Osteoblast (primary cell): Measurements from ENCODE around the gene APPBP2. TPM values are rescaled to one million over a fixed set of nuclear protein-coding genes. Genes with fewer than 3 reads are reported as not detected.

Source experiments
- DNase-seq: peaks from one replicate; pipeline ENCODE4 v3.0.0; 2011; ENCODE audit warnings: low spot score, mixed read lengths; ENCODE audit not compliant: insufficient read length; ENCODE audit errors: missing footprints
- H2AFZ ChIP-seq: 2 replicates; pipeline ENCODE4 v1.6.0; 2011; ENCODE audit warnings: mild to moderate bottlenecking, low read length
- H3K27ac ChIP-seq: 2 replicates; pipeline ENCODE4 v1.5.1; 2011; ENCODE audit warnings: mild to moderate bottlenecking, low read depth, low read length, moderate library complexity
- H3K27me3 ChIP-seq: 2 replicates; pipeline ENCODE4 v1.6.0; 2012; ENCODE audit warnings: mild to moderate bottlenecking, control low read depth, inconsistent platforms, low read length, moderate library complexity; ENCODE audit not compliant: insufficient read depth
- H3K36me3 ChIP-seq: 2 replicates; pipeline ENCODE4 v1.5.1; 2011; ENCODE audit warnings: mild to moderate bottlenecking, low read length, control low read depth, moderate library complexity; ENCODE audit not compliant: insufficient read depth
- H3K4me1 ChIP-seq: 2 replicates; pipeline ENCODE4 v1.5.1; 2011; ENCODE audit warnings: mild to moderate bottlenecking, low read length, control low read depth, moderate library complexity; ENCODE audit not compliant: insufficient read depth
- H3K4me2 ChIP-seq: 2 replicates; pipeline ENCODE4 v1.6.0; 2011; ENCODE audit warnings: mild to moderate bottlenecking, low read length; ENCODE audit not compliant: insufficient read depth
- H3K4me3 ChIP-seq: fragments of 200-600 bp; sonication (generic); 3 replicates; pipeline ENCODE4 v1.5.1; 2012; ENCODE audit warnings: mild to moderate bottlenecking, low read length, inconsistent platforms; ENCODE audit not compliant: insufficient read depth
- H3K79me2 ChIP-seq: 2 replicates; pipeline ENCODE4 v1.6.0; 2012; ENCODE audit warnings: mild to moderate bottlenecking, low read length, control low read depth, inconsistent platforms; ENCODE audit not compliant: insufficient read depth
- H3K9me3 ChIP-seq: 2 replicates; pipeline ENCODE4 v1.5.1; 2011; ENCODE audit warnings: low read depth, low read length, control low read depth
- H4K20me1 ChIP-seq: 2 replicates; pipeline ENCODE4 v1.6.0; 2012; ENCODE audit warnings: mild to moderate bottlenecking, low read length, control low read depth; ENCODE audit not compliant: insufficient read depth
- CTCF ChIP-seq: IDR thresholded peaks from 2 replicates; pipeline ENCODE4 v1.5.1; 2011; ENCODE audit warnings: mild to moderate bottlenecking, low read depth, low read length, moderate library complexity; ENCODE audit errors: extremely low read depth
- total RNA-seq: library from RNA; depleted of rRNA; stranded (reverse); fragments of >200 nt; gene quantifications from 2 replicates; pipeline ENCODE4 v1.2.3, GENCODE V29; 2012

APPBP2 gene
- total RNA-seq, 1 donor = 49.9 TPM

- Histone ChIP-seq H3K9me3 (no peaks in the 10 kb centered on the region), H3K4me1 (no peaks in the 10 kb centered on the region), H3K79me2 (no peaks in the 10 kb centered on the region), H3K27me3 (no peaks in the 10 kb centered on the region), H3K4me3 (no peak overlapping the region), H3K27ac (no peak overlapping the region), H2AFZ (no peak overlapping the region), H3K4me2 (no peak overlapping the region), H3K36me3 (no peaks in the 10 kb centered on the region), H4K20me1 (no peaks in the 10 kb centered on the region)
- TF ChIP-seq CTCF = no peak
- no peak for DNase-seq
Measured at GRCh38 chr17:60416368-60416925, 109.6 kb downstream of the APPBP2 start.

GRCh38 chr17:60415146-60415545, 110.9 kb downstream of the APPBP2 start:
- TF ChIP-seq CTCF = no peak
- Histone ChIP-seq H3K4me1 (no peaks in the 10 kb centered on the region), H3K27me3 (no peaks in the 10 kb centered on the region), H3K36me3 (no peaks in the 10 kb centered on the region), H3K79me2 (no peaks in the 10 kb centered on the region), H3K27ac (no peak overlapping the region), H3K4me2 (no peak overlapping the region), H3K9me3 (no peaks in the 10 kb centered on the region), H3K4me3 (no peak overlapping the region), H2AFZ (no peak overlapping the region), H4K20me1 (no peaks in the 10 kb centered on the region)
- DNase-seq = no peak

GRCh38 chr17:60412701-60413100, 113.3 kb downstream of the APPBP2 start:
- no peak for DNase-seq

GRCh38 chr17:60410001-60410400, 116.0 kb downstream of the APPBP2 start:
- Histone ChIP-seq H3K4me1 (no peaks in the 10 kb centered on the region), H3K9me3 (no peaks in the 10 kb centered on the region)

More at GRCh38 chr17:60412701-60413100, 113.3 kb downstream of the APPBP2 start:
- no peak overlapping the region for H2AFZ ChIP-seq
- no peak overlapping the region for H3K27ac ChIP-seq
- no peak for TF ChIP-seq CTCF
- no peaks in the 10 kb centered on the region for H4K20me1 ChIP-seq
- no peaks in the 10 kb centered on the region for H3K79me2 ChIP-seq
- H3K27me3 ChIP-seq = no peaks in the 10 kb centered on the region
- no peaks in the 10 kb centered on the region for H3K9me3 ChIP-seq
- H3K4me2 ChIP-seq = no peak overlapping the region
- no peaks in the 10 kb centered on the region for H3K4me1 ChIP-seq
- no peaks in the 10 kb centered on the region for H3K36me3 ChIP-seq
- H3K4me3 ChIP-seq = no peak overlapping the region

More at GRCh38 chr17:60410001-60410400, 116.0 kb downstream of the APPBP2 start:
- Histone ChIP-seq H2AFZ (no peak overlapping the region), H3K27ac (no peak overlapping the region), H3K4me2 (no peak overlapping the region), H3K79me2 (no peaks in the 10 kb centered on the region), H3K36me3 (no peaks in the 10 kb centered on the region), H3K27me3 (no peaks in the 10 kb centered on the region), H3K4me3 (no peak overlapping the region), H4K20me1 (no peaks in the 10 kb centered on the region)
- DNase-seq = no peak
- no peak for TF ChIP-seq CTCF
